H9 (cell line): ENCODE results near the gene SERPINH1. TPM values are rescaled to one million over a fixed set of nuclear protein-coding genes. Genes with fewer than 3 reads are reported as not detected.

Experiments
- DNase-seq: peaks from one replicate; pipeline ENCODE4 v3.0.0-alpha.2; 2017
- H2AFZ ChIP-seq: one replicate; pipeline ENCODE4 v1.6.1; 2013; ENCODE audit warnings: mild to moderate bottlenecking, low read length, control low read depth, moderate library complexity
- H2AK5ac ChIP-seq: 2 replicates; pipeline ENCODE4 v1.6.1; 2013; ENCODE audit warnings: low read length, control low read depth, mixed read lengths; ENCODE audit not compliant: insufficient read length
- H2BK120ac ChIP-seq: one replicate; pipeline ENCODE4 v1.6.1; 2013; ENCODE audit warnings: low read depth, mild to moderate bottlenecking, low read length, control low read depth, inconsistent platforms; ENCODE audit not compliant: poor library complexity, severe bottlenecking
- H2BK12ac ChIP-seq: 2 replicates; pipeline ENCODE4 v1.6.1; 2013; ENCODE audit warnings: low read length, control low read depth, mixed read lengths, low read depth; ENCODE audit not compliant: insufficient read length
- H2BK15ac ChIP-seq: 2 replicates; pipeline ENCODE4 v1.6.1; 2013; ENCODE audit warnings: low read depth, low read length, control low read depth
- H2BK20ac ChIP-seq: one replicate; pipeline ENCODE4 v1.6.1; 2013; ENCODE audit warnings: low read depth, mild to moderate bottlenecking, low read length, control low read depth, inconsistent platforms; ENCODE audit not compliant: poor library complexity, severe bottlenecking
- H2BK5ac ChIP-seq: 2 replicates; pipeline ENCODE4 v1.6.1; 2013; ENCODE audit warnings: low read length, control low read depth, mixed read lengths; ENCODE audit not compliant: insufficient read length
- H3K14ac ChIP-seq: 2 replicates; pipeline ENCODE4 v1.6.1; 2013; ENCODE audit warnings: low read length, control low read depth; ENCODE audit not compliant: insufficient read depth
- H3K18ac ChIP-seq: 2 replicates; pipeline ENCODE4 v1.6.1; 2013; ENCODE audit warnings: low read depth, mild to moderate bottlenecking, mixed read lengths, low read length, control low read depth; ENCODE audit not compliant: insufficient read length
- H3K23ac ChIP-seq: 2 replicates; pipeline ENCODE4 v1.6.1; 2013; ENCODE audit warnings: low read length, control low read depth, mixed read lengths, low read depth; ENCODE audit not compliant: insufficient read length
- H3K23me2 ChIP-seq: 2 replicates; pipeline ENCODE4 v1.6.1; 2013; ENCODE audit warnings: low read depth, mild to moderate bottlenecking, mixed read lengths, low read length, control low read depth; ENCODE audit not compliant: insufficient read length, poor library complexity, severe bottlenecking
- H3K27ac ChIP-seq: 2 replicates; pipeline ENCODE4 v1.5.1; 2013; ENCODE audit warnings: low read length, control low read depth, mixed read lengths, low read depth; ENCODE audit not compliant: insufficient read length
- H3K27me3 ChIP-seq: 2 replicates; pipeline ENCODE4 v1.6.1; 2013; ENCODE audit warnings: low read length, control low read depth, inconsistent platforms; ENCODE audit not compliant: insufficient read depth
- H3K4ac ChIP-seq: 2 replicates; pipeline ENCODE4 v1.6.1; 2013; ENCODE audit warnings: low read depth, mild to moderate bottlenecking, control low read depth, inconsistent platforms, low read length, moderate library complexity
- H3K4me1 ChIP-seq: 2 replicates; pipeline ENCODE4 v1.6.1; 2013; ENCODE audit warnings: low read length, control low read depth, inconsistent platforms; ENCODE audit not compliant: insufficient read depth
- H3K4me2 ChIP-seq: 2 replicates; pipeline ENCODE4 v1.6.1; 2013; ENCODE audit warnings: low read length, control low read depth, mixed read lengths; ENCODE audit not compliant: insufficient read length, insufficient read depth
- H3K56ac ChIP-seq: 2 replicates; pipeline ENCODE4 v1.6.1; 2013; ENCODE audit warnings: low read depth, mild to moderate bottlenecking, mixed read lengths, low read length, control low read depth; ENCODE audit not compliant: insufficient read length
- H3K79me1 ChIP-seq: 2 replicates; pipeline ENCODE4 v1.6.1; 2013; ENCODE audit warnings: low read depth, mild to moderate bottlenecking, moderate library complexity, low read length, control low read depth, inconsistent platforms; ENCODE audit not compliant: insufficient read depth, poor library complexity, severe bottlenecking
- H3K79me2 ChIP-seq: 2 replicates; pipeline ENCODE4 v1.6.1; 2013; ENCODE audit warnings: low read length, control low read depth, inconsistent platforms; ENCODE audit not compliant: insufficient read depth
- H3K9ac ChIP-seq: 2 replicates; pipeline ENCODE4 v1.6.1; 2013; ENCODE audit warnings: low read length, control low read depth, mixed read lengths; ENCODE audit not compliant: insufficient read length; ENCODE audit errors: extremely low read depth
- H3K9me3 ChIP-seq: one replicate; pipeline ENCODE4 v1.6.1; 2013; ENCODE audit warnings: low read depth, low read length, inconsistent platforms; ENCODE audit not compliant: control insufficient read depth
- H3T11ph ChIP-seq: one replicate; pipeline ENCODE4 v1.6.1; 2013; ENCODE audit warnings: mild to moderate bottlenecking, low read length, control low read depth, inconsistent platforms
- H4K20me1 ChIP-seq: one replicate; pipeline ENCODE4 v1.6.1; 2013; ENCODE audit not compliant: control insufficient read depth, insufficient read length, insufficient read depth
- H4K5ac ChIP-seq: 2 replicates; pipeline ENCODE4 v1.6.1; 2013; ENCODE audit warnings: low read depth, mild to moderate bottlenecking, mixed read lengths, low read length, control low read depth; ENCODE audit not compliant: insufficient read length
- H4K8ac ChIP-seq: replicated peaks from 2 replicates; pipeline ENCODE4 v1.6.1; 2013; ENCODE audit warnings: low read length, control low read depth, mixed read lengths, low read depth; ENCODE audit not compliant: insufficient read length
- H4K91ac ChIP-seq: 2 replicates; pipeline ENCODE4 v1.6.1; 2013; ENCODE audit warnings: low read depth, mild to moderate bottlenecking, moderate library complexity, mixed read lengths, low read length, control low read depth; ENCODE audit not compliant: insufficient read length
- H3K27ac Mint-ChIP-seq, 3 experiments: 2 replicates in 2 of 3; 3 replicates in 1 of 3; pipeline ENCODE4 v1.8.0; 2020 to 2021; ENCODE audit warnings: mixed read lengths in 3 of 3, mild to moderate bottlenecking in 1 of 3, moderate library complexity in 1 of 3
- H3K27me3 Mint-ChIP-seq: 2 replicates; pipeline ENCODE4 v1.8.0; 2021; ENCODE audit warnings: low read depth, mild to moderate bottlenecking, moderate library complexity, mixed read lengths
- H3K36me3 Mint-ChIP-seq, 3 experiments: 2 replicates in 2 of 3; 3 replicates in 1 of 3; pipeline ENCODE4 v1.8.0; 2020 to 2021; ENCODE audit warnings: low read depth in 3 of 3, mixed read lengths in 3 of 3; ENCODE audit not compliant: insufficient read depth in 1 of 3
- H3K4me1 Mint-ChIP-seq, 2 experiments: 2 replicates each; pipeline ENCODE4 v1.8.0; 2020; ENCODE audit warnings: mixed read lengths in 2 of 2
- H3K4me3 Mint-ChIP-seq, 2 experiments: 2 replicates in 1 of 2; 3 replicates in 1 of 2; pipeline ENCODE4 v1.8.0; 2020 to 2021; ENCODE audit warnings: mild to moderate bottlenecking in 2 of 2, mixed read lengths in 2 of 2, moderate library complexity in 1 of 2
- H3K9me3 Mint-ChIP-seq, 2 experiments: 2 replicates in 1 of 2; 3 replicates in 1 of 2; pipeline ENCODE4 v1.8.0; 2020; ENCODE audit warnings: mild to moderate bottlenecking in 2 of 2, mixed read lengths in 2 of 2, moderate library complexity in 1 of 2
- WGBS: extraction: QIAGEN DNeasy Blood & Tissue Kit; methylation state at CpG from one replicate; pipeline ENCODE4 v1.1.7; 2013; ENCODE audit warnings: missing lambda C conversion rate, low lambda C conversion rate, mixed read lengths; ENCODE audit not compliant: insufficient read length; ENCODE audit errors: extremely low coverage; 5-methylcytosine and 5-hydroxymethylcytosine counted together
- total RNA-seq: library from RNA; stranded (reverse); gene quantifications from 2 replicates; pipeline ENCODE4 v1.2.1, GENCODE V29; 2021
- TF ChIP-seq, protein P1 (sequence below): fragments of 200-600 bp; sonication (generic); conservative IDR thresholded peaks from 3 replicates; pipeline ENCODE4 v1.8.0; 2021; ENCODE audit warnings: antibody characterized with exemption, mild to moderate bottlenecking

Gene SERPINH1
- total RNA-seq, 1 experiment from 2014 or later, result 253 TPM

- H3K27ac Mint-ChIP-seq, result no peak overlapping the region
- Histone ChIP-seq H3K79me1 (no peaks in the 10 kb centered on the region), H2AFZ (no peak overlapping the region), H3K23me2 (no peaks in the 10 kb centered on the region), H2AK5ac (no peak overlapping the region), H3K9me3 (no peaks in the 10 kb centered on the region), H3K4ac (no peak overlapping the region), H2BK15ac (no peak overlapping the region), H3K4me1 (peaks cover 2% of the 10 kb centered on the region; the same call in 1 of the 2 replicates), H4K5ac (no peak overlapping the region), H4K20me1 (no peaks in the 10 kb centered on the region), H3K23ac (no peak overlapping the region), H3K18ac (no peak overlapping the region), H2BK20ac (no peak overlapping the region), H3K79me2 (no peaks in the 10 kb centered on the region), H3K56ac (no peak overlapping the region), H2BK12ac (no peak overlapping the region), H2BK120ac (no peak overlapping the region), H2BK5ac (no peak overlapping the region), H4K91ac (no peak overlapping the region), H3K27me3 (no peaks in the 10 kb centered on the region), H4K8ac (no peak overlapping the region), H3K9ac (no peak overlapping the region), H3K4me2 (no peak overlapping the region), H3K27ac (no peak overlapping the region), H3T11ph (no peak overlapping the region), H3K14ac (no peak overlapping the region)
- WGBS, result no CpG with 5 or more reads among the region's 2 CpGs
- no peaks in the 10 kb centered on the region for H3K36me3 Mint-ChIP-seq
- H3K4me1 Mint-ChIP-seq, result peaks cover 23 to 24% of the 10 kb centered on the region in 2 experiments
- TF ChIP-seq, protein P1, sequence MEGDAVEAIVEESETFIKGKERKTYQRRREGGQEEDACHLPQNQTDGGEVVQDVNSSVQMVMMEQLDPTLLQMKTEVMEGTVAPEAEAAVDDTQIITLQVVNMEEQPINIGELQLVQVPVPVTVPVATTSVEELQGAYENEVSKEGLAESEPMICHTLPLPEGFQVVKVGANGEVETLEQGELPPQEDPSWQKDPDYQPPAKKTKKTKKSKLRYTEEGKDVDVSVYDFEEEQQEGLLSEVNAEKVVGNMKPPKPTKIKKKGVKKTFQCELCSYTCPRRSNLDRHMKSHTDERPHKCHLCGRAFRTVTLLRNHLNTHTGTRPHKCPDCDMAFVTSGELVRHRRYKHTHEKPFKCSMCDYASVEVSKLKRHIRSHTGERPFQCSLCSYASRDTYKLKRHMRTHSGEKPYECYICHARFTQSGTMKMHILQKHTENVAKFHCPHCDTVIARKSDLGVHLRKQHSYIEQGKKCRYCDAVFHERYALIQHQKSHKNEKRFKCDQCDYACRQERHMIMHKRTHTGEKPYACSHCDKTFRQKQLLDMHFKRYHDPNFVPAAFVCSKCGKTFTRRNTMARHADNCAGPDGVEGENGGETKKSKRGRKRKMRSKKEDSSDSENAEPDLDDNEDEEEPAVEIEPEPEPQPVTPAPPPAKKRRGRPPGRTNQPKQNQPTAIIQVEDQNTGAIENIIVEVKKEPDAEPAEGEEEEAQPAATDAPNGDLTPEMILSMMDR, result no peak
- no peak for DNase-seq
- no peak overlapping the region; a peak in 1 of 5 replicates for H3K4me3 Mint-ChIP-seq
- H3K27me3 Mint-ChIP-seq, result peaks cover 17% of the 10 kb centered on the region
- no peaks in the 10 kb centered on the region for H3K9me3 Mint-ChIP-seq
Observed at GRCh38 chr11:75593286-75593915, 31.3 kb downstream of the SERPINH1 start.
